HG03575 (cell line): ENCODE measurements around the gene PCCA.

Experiments
- ATAC-seq: cut with Tn5 transposase; IDR thresholded peaks from one replicate; pipeline ENCODE4 v1.9.1; 2021; ENCODE audit not compliant: unreplicated experiment, insufficient number of reproducible peaks, low FRiP score; ENCODE audit errors: extremely low read depth

PCCA gene

DNA sequence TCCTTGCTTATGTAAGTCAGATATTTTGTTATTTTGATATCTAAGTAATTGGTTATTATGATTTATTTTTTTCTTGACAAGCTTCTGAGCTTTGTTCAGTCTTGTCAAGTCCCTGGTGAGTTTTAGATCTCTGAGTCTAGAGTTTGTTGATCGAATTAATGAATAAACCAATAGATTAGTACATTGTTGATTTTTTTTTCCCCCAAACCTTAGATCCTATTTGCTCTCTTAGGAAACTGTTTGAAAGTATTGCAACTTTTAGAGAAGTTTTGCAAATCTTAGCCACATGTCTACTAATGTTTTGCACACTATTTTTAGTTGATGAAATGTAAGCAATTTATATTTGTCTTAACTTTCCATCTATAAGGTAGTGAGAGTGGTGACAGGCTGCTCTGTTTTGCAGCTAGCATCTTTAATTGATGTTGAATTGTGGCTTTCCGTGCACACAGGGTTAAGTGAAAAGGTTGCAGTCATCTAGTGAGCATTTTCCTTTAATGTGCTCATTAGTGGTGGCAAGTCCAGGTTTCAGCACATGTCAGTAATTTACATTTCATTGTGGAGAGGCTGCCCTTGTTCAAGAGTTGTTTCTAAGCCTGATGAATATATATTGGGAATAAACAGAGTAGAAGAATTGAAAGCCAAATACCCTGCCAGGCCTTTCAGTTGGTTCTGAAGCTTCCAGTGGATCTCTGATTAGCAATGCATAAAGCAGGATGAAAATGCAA, 86.3 kb downstream of the PCCA start:
- no peak for ATAC-seq

DNA sequence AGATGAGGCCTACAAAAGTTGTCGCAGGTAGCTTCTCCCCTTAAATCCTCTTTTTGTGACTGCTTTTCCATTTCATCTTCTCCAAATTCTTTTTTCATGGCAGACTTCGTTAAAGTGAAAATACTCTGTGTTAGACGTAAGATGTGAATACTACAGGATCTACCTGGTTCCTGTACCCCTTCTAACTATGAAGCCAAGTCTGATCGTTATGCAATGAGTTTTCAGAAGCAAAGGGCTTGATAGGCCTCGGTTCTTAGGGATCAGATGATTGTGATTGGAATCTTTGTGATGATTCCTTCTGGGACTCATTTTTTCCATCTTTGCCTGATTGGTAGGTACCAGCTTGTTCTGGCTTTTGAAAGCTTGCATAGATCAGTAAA, 86.9 kb downstream of the PCCA start:
- no peak for ATAC-seq

DNA sequence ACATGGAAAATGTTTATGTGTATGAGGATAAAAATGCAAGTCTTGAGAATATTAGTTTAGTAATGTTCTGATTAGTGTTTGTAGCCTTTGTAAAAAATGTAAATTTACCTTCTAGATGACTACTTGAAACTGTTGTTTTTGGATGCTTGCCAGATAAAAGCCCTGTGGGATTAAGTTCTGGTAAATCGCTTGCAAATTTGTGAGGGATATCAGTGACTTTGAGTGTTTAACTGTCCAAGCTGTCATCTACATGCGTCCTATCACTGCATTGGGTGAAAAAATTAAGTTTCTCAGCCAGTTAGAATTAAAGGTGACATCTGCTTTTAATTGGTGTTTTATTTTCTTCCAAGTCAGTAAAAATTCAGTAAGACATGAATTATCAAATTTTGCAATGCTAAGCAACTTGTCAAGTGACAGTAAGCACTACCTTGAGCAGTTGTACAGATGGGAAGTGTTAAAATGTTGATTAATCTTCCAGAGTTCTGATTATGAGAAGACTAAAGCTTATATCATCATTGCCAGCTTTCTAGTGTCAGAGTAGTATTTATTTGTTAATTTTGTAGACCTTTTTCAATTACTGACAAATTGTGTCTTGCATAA, 88.0 kb downstream of the PCCA start:
- ATAC-seq, result no peak

DNA sequence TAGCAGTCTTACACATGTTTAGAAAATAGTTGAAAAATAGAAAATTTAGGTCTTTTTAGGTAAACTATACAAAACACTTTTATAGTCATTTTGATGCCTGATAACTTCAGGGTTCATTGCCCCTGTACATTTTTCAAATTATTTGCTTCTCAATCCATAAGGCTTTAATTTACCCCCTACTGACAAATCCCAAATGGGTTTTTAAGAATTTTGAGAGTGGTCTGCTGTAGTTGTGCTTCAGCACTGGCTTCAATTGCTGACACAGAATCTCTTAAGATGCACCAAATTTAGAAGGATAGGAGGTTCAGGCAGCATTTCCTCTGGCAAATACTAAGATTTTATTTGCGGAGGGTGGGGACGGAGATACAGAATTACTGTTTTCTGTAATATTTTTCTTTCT, 89.4 kb downstream of the PCCA start:
- no peak for ATAC-seq

DNA sequence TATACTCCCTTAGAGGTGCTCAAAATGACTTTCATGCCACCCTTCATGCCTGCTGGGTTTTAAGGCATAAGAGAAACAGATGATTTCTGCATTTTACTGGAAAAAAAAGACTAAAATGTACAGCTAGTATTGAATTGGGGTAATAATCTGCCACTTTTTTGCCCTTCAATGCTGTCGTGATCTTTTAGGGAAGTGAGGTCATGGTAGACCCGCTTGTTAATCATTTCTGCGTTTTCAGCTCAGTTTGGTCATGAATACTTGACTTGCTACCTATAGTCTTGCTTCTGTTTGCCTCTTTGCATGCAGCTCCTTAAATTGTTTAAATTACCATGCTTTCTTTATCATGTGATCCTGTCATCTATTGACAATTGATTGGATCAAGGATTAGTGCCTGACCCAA, 90.4 kb downstream of the PCCA start:
- no peak for ATAC-seq

DNA sequence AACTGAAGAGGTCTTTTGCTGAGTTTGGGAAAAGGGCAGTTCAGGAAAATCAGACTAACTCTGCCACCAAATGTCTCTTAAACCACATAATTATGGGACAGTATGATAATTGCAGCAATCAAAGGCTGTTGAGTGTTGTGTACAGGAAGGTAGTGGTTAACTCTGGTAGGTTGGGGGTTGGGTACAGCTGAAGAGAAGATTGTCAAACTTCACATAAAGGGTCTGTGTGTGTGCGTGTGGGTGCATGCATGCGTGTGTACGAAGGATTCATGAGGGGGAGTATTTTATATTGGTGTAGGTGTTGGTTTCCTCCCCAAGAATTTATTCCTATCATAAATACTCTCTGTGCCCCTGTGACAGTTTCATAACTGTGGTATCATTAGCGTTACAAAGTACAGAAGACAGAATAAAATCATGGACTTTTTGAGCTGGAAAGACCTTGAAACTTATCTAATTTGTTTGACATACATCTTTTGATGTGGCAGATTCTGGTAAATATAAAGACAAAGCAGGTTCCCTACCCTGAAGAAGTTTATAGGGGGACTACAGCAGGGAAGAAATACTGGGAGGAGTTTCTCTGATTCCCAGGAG, 94.1 kb downstream of the PCCA start:
- no peak for ATAC-seq

DNA sequence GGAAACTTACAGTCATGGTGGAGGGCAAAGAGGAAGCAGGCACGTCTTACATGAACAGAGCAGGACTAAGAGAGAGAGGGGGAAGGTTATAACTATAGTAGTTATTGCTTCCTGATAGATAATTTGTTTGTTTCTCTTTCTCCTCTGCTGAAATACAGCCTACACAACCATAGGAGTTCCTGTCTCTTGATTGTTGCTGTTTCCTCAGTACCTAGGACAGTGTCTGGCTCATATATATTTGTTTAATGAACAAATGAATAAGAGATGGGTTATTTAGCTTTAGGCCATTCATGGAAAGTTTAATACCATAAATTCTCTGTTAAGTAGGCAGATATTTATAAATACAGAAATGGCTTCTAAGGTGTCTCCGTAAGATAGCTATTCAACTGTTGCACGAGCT, 95.2 kb downstream of the PCCA start:
- no peak for ATAC-seq

DNA sequence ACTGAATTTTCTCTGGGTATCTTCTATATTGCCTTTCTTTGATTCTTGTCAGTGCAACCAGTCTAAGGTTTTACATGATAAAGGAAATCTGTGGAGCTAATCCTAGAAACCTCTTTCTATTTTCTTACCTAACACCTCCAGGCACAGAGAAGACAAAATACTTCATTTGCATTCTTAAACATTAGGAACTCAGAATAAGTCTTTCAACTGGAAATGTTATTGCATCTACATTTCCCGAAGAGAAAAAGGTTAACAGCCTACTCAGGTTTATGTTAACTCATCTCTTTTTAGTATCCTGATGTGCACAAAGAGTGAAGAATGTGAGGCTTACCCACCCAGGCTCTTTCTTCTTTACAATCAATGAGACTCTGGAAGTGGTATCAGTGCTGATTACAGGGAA, 106.7 kb downstream of the PCCA start:
- ATAC-seq, result no peak

DNA sequence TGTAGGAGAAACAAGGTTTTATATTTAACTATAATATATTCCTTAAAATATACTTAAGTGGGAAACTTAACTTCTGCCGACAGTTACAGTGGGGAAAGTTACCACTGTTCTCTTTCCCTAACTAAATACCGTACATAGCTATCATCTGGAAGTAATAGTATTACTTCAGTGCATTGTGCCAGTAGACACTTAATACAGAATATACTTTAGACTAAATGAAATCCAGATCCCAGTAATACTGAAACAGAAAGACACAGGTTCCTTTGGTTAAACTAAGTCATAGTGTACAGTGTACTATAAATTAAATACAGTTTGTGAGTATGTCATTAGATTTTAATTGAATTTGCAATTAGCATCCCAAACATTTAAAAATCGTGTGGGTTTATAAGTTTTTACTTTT, 107.5 kb downstream of the PCCA start:
- no peak for ATAC-seq

DNA sequence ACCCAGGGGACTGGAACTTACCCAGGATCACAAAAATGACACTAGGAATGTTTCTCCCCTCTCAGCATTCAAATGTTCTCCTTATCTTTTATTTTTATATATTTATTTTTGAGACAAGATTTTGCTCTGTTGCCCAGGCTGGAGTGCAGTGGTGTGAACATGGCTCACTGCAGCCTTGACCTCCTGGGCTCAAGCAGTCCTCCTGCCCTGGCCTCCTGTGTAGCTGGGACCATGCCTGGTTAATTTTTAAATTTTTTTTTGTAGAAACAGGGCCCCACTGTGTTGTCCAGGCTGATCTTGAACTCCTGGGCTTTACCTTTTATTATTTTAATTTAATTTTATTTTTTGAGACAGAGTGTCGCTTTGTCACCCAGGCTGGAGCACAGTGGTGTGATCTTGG, 108.2 kb downstream of the PCCA start:
- no peak for ATAC-seq

DNA sequence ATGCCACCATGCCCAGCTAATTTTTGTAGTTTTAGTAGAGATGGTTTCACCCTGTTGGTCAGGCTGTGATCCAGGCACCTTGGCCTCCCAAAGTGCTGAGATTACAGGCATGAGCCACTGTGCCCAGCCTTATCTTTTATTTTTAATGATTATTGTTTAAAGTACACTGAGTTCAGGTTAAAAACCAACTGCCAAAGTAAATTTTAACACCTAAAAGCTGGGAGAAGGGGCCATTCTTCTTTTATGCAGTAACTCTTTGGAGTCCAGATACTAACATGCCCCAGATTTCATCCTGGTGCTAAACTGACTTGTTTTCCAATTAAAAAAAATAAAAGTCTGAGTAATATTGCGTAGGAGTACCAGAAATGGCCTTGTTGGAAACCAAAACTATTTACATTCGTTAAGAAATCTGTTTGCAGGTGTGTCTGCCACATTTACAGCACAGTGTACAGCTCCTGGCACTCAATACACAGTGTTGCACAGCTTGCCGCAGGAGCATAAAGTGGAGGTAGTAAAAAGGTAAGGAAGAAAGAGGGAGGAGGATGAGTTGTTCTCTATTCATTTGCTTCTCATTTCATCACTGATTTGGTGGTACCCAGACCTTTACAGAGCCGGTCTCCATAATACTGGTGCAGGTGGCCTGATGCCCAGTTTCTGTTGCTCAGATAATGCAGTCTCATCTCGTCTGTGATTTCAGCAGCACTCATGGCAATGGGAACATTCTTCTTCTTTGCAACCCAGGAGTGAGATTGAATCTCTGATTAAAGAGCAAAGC, 108.9 kb downstream of the PCCA start:
- no peak for ATAC-seq

DNA sequence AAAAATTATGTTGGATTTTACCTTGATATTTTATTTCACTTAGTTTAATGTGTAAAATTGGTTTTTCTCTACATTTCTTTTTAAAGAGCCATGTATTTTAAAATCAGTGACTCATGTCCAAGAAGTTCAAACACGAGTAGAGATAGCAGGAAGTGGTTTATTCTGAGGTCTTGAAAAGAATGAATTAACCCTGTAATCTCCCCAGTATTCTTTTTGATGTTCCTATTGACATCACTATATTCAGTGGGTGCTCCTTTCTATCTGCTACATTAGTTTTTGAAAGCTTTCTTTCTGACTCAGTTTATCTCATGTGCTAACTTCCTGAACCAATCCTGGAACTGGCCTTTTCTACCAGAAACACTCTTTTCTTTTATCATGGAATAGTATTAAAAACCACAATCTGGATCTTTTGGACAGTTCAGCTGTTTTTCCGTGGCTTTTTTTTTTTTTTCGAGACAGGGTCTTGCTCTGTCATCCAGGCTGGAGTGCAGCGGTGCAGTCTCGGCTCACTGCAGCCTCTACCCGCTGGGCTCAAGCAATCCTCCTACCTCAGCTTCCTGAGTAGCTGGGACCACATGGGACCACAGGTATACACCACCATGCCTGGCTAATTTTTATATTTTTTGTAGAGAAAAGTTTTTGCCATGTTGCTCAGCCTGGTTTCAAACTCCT, 114.9 kb downstream of the PCCA start:
- ATAC-seq, result no peak

DNA sequence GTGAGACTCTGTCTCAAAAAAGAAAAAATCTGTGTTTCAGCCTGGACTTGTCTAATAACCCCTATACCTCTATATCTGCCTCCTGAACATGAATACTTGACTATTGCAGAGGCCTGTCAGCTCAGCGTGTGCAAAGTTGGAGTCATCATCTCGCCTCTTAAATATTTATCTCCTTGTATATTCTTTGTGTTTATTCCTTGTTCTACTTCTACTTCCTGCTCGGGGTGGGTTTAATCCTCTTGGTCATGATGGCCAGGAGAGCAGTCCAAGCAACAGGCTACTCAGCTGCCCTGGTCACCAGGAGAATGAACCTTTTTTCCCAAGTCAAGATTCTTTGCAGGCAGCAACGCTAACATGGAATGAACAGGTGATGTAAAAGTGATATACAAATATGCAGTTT, 119.1 kb downstream of the PCCA start:
- ATAC-seq, result no peak

DNA sequence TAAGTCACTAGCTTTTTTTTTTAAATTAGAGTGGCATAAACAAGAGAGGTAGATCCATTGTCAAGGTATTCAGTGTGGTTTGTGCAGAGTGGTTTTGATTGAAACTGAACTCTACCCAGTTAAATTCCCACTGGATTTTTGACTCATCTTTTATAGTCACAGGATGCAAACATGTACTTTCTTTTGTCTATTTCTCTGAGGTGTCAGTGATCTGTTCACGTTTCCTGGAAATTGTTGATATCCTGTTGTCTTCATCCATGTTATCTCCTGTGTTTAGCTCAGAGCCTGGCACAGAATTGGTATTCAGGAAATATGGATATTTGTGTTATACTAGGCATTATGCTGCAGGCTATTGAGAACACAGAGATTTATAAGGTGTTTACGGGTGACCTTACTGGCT, 119.7 kb downstream of the PCCA start:
- ATAC-seq, result no peak

DNA sequence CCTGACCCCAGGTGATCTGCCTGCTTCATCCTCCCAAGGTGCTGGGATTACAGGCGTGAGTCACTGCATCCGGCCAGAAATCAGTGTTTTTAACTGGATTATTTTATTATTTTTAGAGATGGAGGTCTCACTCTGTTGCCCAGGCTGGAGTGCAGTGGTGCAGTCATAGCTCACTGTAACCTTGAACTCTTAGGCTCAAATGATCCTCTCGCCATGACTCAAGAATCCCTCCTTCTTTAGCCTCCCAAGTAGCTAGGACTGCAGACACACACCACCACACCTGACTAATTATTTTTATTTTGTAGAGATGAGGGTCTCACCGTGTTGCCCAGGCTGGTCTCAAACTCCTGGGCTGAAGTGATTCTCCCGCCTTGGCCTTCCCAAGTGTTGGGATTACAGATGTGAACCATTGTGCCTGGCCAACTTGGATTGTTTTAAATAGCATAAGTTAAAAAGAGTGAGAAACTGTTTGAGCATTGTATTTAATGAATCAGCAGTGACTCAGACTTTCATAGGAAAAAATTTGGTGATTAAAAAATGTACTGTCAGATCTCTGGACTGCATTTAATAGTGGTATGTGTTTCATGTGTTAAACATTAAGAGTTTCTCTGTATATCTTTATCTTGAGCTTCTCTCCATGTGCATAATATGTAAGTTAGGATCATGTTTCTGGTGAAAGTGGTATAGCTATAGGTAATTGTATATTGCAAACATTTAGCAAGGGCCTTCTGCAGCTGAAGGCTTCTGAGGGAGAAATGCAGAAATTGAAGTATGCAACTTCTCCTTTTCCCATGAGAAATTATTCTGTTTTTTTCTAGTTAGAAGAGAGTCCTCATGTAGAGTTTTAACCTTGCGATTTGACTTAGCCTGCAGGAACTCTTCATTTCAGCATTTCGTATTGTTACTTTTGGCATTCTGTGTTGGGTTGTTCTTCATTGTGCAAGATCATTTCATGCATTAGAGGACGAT, 121.2 kb downstream of the PCCA start:
- ATAC-seq, result no peak

DNA sequence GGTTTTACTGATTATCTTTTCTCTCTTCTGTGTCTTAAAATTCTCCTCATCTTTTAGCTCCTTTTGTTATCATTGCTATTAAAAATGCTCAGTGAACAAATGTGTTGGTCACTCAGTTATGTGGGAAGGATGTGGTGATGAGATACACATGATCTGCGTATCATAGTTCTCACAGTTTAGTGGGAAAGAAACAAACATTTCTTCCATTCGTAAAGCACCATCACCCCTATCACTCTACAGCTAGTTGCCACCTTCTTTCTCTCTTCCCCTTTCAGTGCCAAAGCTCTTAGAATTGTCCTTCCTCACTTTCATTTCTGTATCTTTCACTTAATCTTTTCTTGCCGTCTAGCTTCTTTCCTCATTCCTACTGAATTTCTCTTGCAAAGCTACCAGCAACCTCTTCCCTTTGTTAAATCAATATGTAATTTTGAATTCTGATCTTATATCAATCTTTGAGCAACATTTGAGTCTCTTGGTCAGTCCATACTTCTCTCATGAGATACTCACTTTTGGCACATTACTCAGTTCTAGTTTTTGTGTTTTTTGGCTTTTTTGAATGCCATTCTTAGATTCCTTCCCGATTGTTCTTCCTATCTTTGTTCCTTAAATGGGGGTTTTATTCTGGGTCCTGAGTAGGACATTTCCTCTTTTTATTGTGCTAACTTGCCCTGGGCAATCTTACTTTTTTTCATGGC, 122.3 kb downstream of the PCCA start:
- ATAC-seq, result no peak

DNA sequence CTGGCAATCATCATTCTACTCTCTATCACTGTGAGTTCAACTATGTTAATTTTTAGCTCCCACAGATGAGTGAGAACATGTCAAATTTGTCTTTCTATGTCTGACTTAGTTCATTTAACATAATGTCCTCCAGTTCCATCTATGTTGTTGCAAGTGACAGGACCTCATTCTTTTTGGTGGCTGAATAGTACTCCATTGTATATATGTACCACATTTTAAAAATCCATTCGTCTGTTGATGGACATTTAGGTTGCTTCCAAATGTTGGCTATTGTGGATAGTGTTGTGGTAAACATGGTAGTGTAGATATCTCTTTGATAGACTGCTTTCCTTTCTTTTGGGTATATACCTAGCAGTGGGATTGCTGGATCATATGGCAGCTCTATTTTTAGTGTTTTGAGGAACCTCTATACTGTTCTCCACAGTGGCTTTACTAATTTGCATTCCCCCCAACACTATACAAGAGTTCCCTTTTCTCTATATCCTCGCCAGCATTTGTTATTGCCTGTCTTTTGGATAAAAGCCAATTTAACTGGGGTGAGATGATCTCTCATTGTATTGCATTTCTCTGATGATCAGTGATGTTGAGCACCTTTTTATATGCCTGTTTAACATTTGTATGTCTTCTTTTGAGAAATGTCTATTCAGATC, 124.1 kb downstream of the PCCA start:
- ATAC-seq, result no peak
